NOMO-1 treated with DMSO at 0.1 percent for 48 hours (cell line): ENCODE measurements around the gene COBL.

Experiments
- DNase-seq: peaks from one replicate; lab custom pipeline; 2025; ENCODE audit not compliant: unreplicated experiment; lab: John Stamatoyannopoulos, UW

The COBL gene

GRCh38 chr7:51126324-51126723 lies 190.3 kb downstream of the COBL start:
- no peak for DNase-seq

DNA sequence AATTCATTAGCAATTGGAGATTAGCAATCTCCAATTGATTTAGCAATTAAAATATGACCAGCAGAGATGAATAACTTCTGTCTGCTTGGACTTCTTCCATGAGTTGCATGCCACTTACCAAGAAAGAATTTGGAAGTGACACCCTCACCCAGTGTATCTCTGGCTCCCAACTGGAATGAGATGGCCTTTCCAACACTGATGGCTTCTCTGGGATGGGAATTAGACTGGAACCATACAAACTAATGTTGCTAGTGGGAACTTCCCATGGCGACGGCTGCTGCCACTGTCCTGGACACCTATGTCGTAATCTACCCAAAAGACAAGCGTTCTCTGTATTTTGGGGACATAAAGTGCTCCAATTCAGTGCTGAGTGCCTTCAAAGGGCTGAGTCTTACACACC lies 192.3 kb downstream of the COBL start:
- no peak for DNase-seq

DNA sequence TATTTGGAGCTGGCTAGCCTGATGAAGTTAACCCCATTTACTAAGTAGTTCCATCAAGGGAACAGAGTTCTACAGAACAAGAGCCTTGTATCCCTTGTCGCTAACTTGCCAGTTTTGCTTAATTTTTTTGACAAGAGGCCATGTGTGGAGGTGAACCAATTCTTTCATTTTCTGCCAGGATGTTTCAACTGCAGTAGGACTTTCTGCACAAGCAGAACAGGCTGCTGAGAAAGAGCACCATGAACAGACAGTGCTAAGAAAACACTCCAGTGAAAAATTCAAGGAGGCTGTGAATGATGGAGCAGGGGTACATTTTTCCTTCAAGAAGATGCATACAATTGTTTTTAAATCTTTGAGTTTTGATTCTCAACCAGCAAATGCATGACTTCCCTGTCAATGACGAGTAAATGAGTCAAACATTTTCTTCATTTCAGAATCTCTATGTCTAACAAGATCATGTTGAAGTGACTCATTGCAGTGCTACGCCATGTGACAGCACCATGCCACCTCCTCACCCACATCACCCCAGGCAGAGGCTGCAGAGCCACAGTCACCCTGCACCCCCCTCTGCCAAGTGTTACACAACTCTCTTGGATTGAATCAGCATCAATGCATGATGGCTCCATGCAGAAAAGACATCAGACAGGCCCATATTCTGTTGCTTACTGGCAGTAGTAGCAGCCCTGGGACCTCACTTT lies 193.1 kb downstream of the COBL start:
- no peak for DNase-seq

DNA sequence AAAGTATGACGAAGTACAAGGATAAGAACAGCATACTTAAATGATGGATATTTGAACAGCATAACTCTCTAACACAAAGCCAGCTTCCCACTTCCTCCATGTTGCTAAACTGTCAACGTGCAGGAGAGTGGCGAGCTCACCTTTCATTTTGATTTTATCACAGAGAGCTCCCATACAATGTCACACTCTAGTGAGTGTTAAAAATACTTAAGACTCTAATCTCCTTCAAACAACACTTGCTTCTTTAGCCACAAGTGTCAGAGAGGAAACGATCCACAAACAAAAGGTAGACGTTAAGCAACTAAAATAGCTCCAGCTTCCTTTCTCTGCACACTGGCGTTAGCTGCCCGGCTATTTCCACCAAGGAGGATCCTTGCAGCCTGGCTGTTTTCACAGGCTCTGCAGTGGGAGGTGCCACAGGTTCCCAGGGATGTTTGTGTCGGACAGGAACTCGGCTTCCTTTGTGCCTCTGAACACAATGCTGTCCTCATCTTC lies 194.6 kb downstream of the COBL start:
- no peak for DNase-seq

- no peak for DNase-seq
Measured at GRCh38 chr7:51121036-51121790, 195.4 kb downstream of the COBL start.

- no peak for DNase-seq
Measured at GRCh38 chr7:51118628-51119027, 198.0 kb downstream of the COBL start.

GRCh38 chr7:51114501-51114900 lies 202.1 kb downstream of the COBL start:
- DNase-seq = no peak

DNA sequence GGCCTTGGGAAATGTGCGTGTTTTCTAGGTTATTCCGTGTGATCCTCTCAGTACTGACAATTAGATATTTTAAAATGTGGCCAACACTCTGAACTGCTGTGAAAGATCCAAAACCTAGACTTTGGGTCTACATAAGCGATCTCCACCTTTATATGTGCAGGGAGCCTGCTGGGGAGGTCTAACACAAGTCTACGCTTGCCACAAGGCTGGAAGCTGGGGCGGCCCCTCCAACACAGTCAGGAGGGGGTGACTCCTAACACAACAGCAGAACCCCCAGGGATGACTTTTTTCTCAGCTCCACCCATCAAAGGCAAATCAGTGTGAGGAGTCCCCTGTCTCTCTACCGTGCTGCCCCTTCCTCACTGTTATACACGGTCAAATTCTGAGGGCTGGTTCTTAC lies 202.6 kb downstream of the COBL start:
- no peak for DNase-seq

- DNase-seq = no peak
Measured at GRCh38 chr7:51113560-51113959, 203.0 kb downstream of the COBL start.

- DNase-seq = no peak
Measured at GRCh38 chr7:51111241-51111940, 205.2 kb downstream of the COBL start.

DNA sequence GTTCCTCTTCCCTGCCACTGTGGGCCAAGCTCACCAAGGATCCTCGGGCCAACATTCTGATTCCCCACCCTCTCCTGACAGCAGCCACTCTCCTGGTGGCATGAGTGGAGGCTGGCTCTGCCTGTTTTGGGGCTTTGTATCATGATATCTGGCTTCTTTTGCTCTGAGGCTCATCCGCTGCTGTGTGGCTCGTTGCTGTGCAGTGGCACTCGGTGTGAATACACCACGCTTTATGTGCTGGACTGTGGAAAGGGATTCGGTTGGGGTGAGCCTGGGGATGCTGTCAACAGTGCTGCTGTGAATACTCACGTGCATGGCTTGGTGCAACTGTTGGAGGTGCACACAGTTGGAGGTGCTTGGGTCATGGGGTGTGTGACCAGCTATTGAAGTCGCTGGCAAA lies 208.5 kb downstream of the COBL start:
- DNase-seq = no peak

GRCh38 chr7:51104278-51104677 lies 212.3 kb downstream of the COBL start:
- DNase-seq = no peak

GRCh38 chr7:51103718-51104117 lies 212.9 kb downstream of the COBL start:
- DNase-seq = no peak

DNA sequence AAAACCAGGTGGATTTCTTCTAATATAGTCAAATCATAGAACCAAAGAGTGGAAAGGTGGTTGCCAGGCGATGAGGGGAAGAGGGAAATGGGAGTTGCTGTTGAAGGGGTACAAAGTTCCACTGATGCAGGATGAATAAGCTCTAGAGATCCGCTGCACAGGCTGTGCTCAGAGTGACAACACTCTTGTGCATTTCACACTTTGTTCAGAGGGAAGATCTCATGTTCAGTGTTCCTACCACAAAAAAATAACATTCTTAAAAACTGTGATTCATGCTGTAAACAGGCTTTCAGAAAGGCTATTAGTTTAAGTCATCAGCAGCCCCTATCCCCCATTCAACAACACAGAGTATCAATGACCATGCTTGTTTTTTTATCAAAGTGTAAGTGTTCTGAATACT lies 213.8 kb downstream of the COBL start:
- DNase-seq = no peak

DNA sequence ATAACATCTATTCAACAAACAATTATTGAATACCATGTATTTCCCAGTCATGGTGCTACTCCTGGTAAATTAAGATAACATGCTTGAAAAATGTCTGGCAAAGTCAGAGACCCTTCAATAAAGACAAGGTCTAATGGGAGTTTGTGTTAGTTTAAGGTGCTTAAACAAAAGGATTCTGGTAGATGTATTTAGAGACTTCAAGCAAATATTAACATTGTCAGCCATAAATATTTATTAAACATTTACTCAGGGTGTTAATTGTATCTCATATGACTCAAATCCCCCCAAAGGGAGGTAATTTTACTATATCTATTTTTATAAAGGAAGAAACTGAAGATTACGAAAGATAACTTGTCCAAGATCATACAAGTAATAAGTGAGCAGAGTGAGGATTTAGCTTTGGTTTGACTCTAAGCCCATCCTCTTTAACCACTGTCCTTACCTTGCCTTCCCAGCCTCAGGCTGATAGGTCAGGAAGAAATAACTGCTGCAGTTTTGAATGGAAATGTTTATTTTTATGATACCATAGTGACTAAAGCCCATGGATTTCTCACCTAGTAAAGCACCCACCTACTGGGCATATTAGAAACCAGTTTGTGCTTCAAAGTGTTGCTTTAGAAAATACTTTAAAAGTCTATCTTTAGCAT lies 215.4 kb downstream of the COBL start:
- no peak for DNase-seq

DNA sequence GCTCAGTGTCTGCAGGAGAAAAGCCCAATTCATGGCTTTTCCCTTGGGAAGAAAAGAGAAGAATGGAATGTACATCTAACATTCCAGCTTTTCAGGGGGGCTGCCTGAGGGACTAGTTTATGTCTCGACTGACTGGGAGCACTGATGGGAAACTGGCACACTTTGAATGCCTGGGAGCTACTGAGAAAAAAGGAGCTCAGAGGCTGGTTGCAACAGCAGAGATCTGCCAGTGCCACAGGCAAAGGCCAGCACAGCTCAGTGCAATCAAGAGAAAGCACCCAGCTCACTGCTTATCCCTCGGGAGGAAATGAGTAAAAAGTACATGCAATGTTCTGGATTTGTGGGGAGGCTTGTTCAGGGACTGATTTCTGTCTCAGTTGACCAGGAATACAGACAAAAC lies 226.2 kb downstream of the COBL start:
- no peak for DNase-seq

DNA sequence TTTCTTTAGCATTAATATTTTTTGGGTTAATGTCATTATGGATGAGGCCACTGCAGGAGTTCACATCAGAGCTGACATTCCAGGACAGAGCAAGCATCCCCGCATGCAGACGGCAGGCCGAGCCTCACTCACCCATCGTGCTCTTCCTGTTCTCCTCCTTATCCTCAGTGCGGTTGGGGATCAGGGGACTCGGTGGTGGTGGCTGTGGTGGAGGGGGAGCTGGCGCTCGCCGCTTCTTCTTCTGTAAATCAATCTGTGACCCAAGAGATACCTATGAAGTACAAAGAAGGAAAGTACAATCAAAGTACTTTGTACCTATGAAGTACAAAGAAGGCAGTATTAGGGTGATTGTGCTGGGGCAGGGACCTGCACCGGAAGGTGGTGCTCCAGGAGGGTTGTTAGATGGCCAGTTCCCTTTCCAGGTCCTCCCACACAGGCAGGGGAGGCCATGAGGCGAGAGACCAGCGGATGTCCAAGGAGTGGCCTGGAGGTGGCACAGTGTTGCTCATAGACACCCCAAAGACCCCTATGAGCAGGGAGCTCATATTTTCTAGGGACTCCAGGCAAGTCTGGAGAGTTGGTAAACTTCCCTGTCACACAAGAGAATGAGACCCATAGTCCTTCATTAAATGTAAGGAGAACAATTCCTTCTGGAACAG lies 231.4 kb downstream of the COBL start:
- DNase-seq = no peak

- DNase-seq = no peak
Measured at GRCh38 chr7:51084121-51084520, 232.5 kb downstream of the COBL start.

GRCh38 chr7:51082940-51083533 lies 233.6 kb downstream of the COBL start:
- DNase-seq = no peak

DNA sequence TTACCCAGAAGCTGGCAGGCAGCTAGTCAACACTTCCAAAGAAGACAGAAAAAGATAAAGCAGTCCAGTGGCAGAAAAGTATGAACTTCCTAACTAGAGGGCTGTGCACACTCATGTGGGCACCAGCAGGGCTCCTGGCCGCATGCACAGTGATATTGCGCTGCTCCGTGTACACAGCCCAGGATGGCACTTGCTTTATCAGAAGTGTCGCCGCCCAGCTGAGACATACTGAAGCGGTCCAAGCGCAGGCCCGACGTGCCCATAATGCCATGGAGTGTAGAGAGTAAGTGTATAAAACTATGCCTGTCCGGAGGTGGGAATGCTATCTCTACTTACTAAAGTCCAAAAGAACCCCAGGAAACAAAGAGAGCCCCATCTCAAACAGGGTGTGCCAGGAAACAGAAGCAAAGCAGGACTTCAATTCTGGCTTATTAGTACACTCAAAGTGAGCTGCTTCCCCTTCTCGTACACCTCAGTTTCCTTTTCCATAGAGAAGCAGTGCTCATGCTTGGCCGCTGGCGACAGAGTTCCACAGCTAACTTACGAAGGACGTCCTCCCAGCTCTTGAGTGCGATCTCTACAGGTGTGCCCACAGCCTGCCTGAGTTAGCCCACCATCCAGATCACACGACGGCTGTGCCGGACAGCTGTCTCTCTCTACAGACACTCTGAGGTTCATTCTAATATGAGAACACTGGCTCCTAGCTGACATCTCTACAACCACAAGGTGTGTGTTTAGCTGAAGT lies 234.3 kb downstream of the COBL start:
- DNase-seq = no peak
